ENCODE measurements around the gene MUC13. TPM values are rescaled to one million over a fixed set of nuclear protein-coding genes. Genes with fewer than 3 reads are reported as not detected.
"Not testable (repeated sequence)": the region's sequence is repeated elsewhere in the genome, so short reads cannot be mapped to it uniquely, and the experiment has no call there.

MUC13 gene
- total RNA-seq, 1 donor from 2014 or later = not detected

DNA sequence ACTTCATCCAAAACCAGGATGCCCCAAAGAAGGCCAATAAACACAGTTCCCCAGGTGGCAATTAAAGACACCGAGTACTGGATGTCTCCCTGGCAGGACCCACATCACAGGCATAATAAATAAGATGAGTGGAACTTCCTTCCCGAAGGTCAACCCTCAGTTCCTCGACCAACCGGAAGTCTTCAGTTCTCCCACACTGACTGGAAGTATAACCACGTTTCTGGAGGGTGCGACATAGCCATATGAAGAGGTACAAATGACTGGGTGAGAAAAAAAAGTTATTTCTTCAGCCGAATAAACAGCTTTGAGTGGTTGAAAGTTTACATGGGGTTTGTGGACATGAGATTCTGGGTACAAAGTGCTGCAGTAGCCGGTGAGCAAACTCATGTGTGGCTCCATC lies 34.6 kb upstream of the MUC13 start:
- H3K27me3 ChIP-seq (ENCODE audit: control insufficient read depth in 3 of 3, insufficient read depth in 3 of 3, low read length in 3 of 3) = no peaks in the 10 kb centered on the region
- no peak overlapping the region for H3K9ac ChIP-seq (ENCODE audit: low read depth in 1 of 3, low read length in 3 of 3)
- no peaks in the 10 kb centered on the region for H3K9me3 ChIP-seq (ENCODE audit: control insufficient read depth in 3 of 3, low read length in 3 of 3)
- H3K27ac ChIP-seq (ENCODE audit: low read depth, low read length) = no peak overlapping the region
- peaks cover 0 to 5% (median 0%) of the 10 kb centered on the region in 3 donors for H3K4me1 ChIP-seq (ENCODE audit: control insufficient read depth in 3 of 3, insufficient read depth in 3 of 3, low read length in 3 of 3)
- no peak overlapping the region for H3K4me3 ChIP-seq (ENCODE audit: low read length in 3 of 3)
- H3K36me3 ChIP-seq (ENCODE audit: control insufficient read depth in 3 of 3, insufficient read depth in 3 of 3, low read length in 3 of 3) = peaks cover 25 to 38% (median 30%) of the 10 kb centered on the region in 3 donors

DNA sequence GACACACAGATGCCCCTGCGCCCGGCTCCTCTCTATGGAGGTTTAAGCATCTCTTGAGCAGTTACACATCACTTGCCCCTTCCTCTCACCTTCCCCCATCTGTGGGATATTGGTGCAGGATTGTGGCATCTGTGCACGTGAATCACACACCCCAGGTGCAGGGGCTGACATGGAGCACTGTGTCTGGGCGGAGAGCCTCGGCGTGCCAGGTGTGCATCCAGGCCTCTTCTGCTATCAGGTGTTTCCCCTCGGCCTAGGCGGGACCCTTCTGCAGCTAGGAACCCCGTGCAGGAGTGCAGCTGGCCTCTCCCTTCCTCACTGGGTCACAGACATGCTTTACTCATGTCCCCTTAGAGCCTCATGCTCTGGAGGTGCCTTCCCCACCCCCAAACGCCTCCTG lies 33.4 kb upstream of the MUC13 start:
- Histone ChIP-seq H3K4me1 (ENCODE audit: control insufficient read depth in 3 of 3, insufficient read depth in 3 of 3, low read length in 3 of 3) (peaks cover 0 to 5% (median 0%) of the 10 kb centered on the region in 3 donors), H3K27ac (ENCODE audit: low read depth, low read length) (no peak overlapping the region), H3K9me3 (ENCODE audit: control insufficient read depth in 3 of 3, low read length in 3 of 3) (no peaks in the 10 kb centered on the region), H3K9ac (ENCODE audit: low read depth in 1 of 3, low read length in 3 of 3) (no peak overlapping the region), H3K4me3 (ENCODE audit: low read length in 3 of 3) (no peak overlapping the region), H3K36me3 (ENCODE audit: control insufficient read depth in 3 of 3, insufficient read depth in 3 of 3, low read length in 3 of 3) (peaks cover 21 to 32% (median 30%) of the 10 kb centered on the region in 3 donors), H3K27me3 (ENCODE audit: control insufficient read depth in 3 of 3, insufficient read depth in 3 of 3, low read length in 3 of 3) (no peaks in the 10 kb centered on the region)

DNA sequence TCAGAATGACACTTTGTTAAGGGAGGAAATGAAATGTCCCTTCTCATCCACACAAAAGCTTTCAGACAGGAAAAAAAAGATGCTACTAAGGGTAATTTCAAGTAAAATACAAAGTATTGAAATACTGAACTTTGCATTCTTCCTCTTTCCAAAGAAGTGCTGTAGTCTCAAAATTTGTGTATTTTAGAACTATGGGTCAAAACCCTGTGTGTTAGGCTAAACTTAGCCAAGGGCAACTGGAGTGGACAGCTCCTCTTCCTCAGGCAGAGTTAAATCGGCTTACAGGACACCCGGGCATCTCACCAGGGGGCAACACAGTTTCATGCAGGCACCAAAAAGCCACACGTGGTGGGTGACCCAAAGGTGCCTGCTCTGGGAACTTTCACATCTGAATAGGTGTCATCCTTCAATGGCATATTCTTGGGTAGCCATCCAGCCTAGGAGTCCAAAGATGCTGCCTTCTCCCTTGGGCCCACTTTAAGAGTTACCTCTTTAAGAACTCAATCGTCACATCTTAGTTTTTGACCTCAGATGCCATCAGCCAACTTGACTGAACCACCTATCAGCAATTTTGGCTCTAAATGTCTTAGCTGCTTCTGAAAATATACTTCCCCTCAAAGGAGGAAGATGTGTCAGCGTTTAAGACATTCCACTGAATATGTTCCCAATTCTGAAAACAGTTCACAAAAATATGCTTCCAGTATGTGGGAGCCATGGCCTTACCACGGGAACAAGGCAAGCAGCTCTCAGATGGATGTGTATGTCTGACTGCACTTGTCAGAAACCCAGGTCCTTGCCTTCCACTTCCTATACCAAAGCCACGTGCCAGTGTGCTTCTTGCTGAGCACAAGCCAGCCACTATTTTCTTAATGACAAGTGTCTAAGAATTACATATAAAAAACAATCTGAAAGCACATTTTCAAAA lies 32.2 kb upstream of the MUC13 start:
- Histone ChIP-seq H3K36me3 (ENCODE audit: control insufficient read depth in 3 of 3, insufficient read depth in 3 of 3, low read length in 3 of 3) (peaks cover 13 to 25% (median 21%) of the 10 kb centered on the region in 3 donors), H3K4me1 (ENCODE audit: control insufficient read depth in 3 of 3, insufficient read depth in 3 of 3, low read length in 3 of 3) (peaks cover 0 to 5% (median 0%) of the 10 kb centered on the region in 3 donors), H3K9ac (ENCODE audit: low read depth in 1 of 3, low read length in 3 of 3) (no peak overlapping the region), H3K9me3 (ENCODE audit: control insufficient read depth in 3 of 3, low read length in 3 of 3) (no peaks in the 10 kb centered on the region), H3K27ac (ENCODE audit: low read depth, low read length) (no peak overlapping the region), H3K4me3 (ENCODE audit: low read length in 3 of 3) (no peak overlapping the region), H3K27me3 (ENCODE audit: control insufficient read depth in 3 of 3, insufficient read depth in 3 of 3, low read length in 3 of 3) (no peaks in the 10 kb centered on the region)

- peaks cover 0 to 5% (median 0%) of the 10 kb centered on the region in 3 donors for H3K4me1 ChIP-seq (ENCODE audit: control insufficient read depth in 3 of 3, insufficient read depth in 3 of 3, low read length in 3 of 3)
- no peak overlapping the region for H3K27ac ChIP-seq (ENCODE audit: low read depth, low read length)
Observed at GRCh38 chr3:124965413-124965812, 30.9 kb upstream of the MUC13 start.

GRCh38 chr3:124964387-124964786 lies 29.8 kb upstream of the MUC13 start:
- H3K36me3 ChIP-seq (ENCODE audit: control insufficient read depth in 3 of 3, insufficient read depth in 3 of 3, low read length in 3 of 3) = peaks cover 0 to 13% (median 8%) of the 10 kb centered on the region in 3 donors
- H3K4me1 ChIP-seq (ENCODE audit: control insufficient read depth in 3 of 3, insufficient read depth in 3 of 3, low read length in 3 of 3) = peaks cover 0 to 5% (median 0%) of the 10 kb centered on the region in 3 donors
- no peaks in the 10 kb centered on the region for H3K27me3 ChIP-seq (ENCODE audit: control insufficient read depth in 3 of 3, insufficient read depth in 3 of 3, low read length in 3 of 3)
- H3K9ac ChIP-seq (ENCODE audit: low read depth in 1 of 3, low read length in 3 of 3) = no peak overlapping the region
- no peak overlapping the region for H3K4me3 ChIP-seq (ENCODE audit: low read length in 3 of 3)
- no peaks in the 10 kb centered on the region for H3K9me3 ChIP-seq (ENCODE audit: control insufficient read depth in 3 of 3, low read length in 3 of 3)
- H3K27ac ChIP-seq (ENCODE audit: low read depth, low read length) = no peak overlapping the region

More at GRCh38 chr3:124965413-124965812, 30.9 kb upstream of the MUC13 start:
- no peak overlapping the region for H3K4me3 ChIP-seq (ENCODE audit: low read length in 3 of 3)
- H3K9me3 ChIP-seq (ENCODE audit: control insufficient read depth in 3 of 3, low read length in 3 of 3) = no peaks in the 10 kb centered on the region
- no peaks in the 10 kb centered on the region for H3K27me3 ChIP-seq (ENCODE audit: control insufficient read depth in 3 of 3, insufficient read depth in 3 of 3, low read length in 3 of 3)
- peaks cover 7 to 23% (median 14%) of the 10 kb centered on the region in 3 donors for H3K36me3 ChIP-seq (ENCODE audit: control insufficient read depth in 3 of 3, insufficient read depth in 3 of 3, low read length in 3 of 3)
- H3K9ac ChIP-seq (ENCODE audit: low read depth in 1 of 3, low read length in 3 of 3) = no peak overlapping the region

- no peak overlapping the region for H3K9ac ChIP-seq (ENCODE audit: low read depth in 1 of 3, low read length in 3 of 3)
- peaks cover 0 to 5% (median 0%) of the 10 kb centered on the region in 3 donors for H3K4me1 ChIP-seq (ENCODE audit: control insufficient read depth in 3 of 3, insufficient read depth in 3 of 3, low read length in 3 of 3)
- H3K36me3 ChIP-seq (ENCODE audit: control insufficient read depth in 3 of 3, insufficient read depth in 3 of 3, low read length in 3 of 3) = peaks cover 0 to 7% (median 3%) of the 10 kb centered on the region in 3 donors
- H3K27ac ChIP-seq (ENCODE audit: low read depth, low read length) = no peak overlapping the region
- no peak overlapping the region for H3K4me3 ChIP-seq (ENCODE audit: low read length in 3 of 3)
- H3K9me3 ChIP-seq (ENCODE audit: control insufficient read depth in 3 of 3, low read length in 3 of 3) = no peaks in the 10 kb centered on the region
- H3K27me3 ChIP-seq (ENCODE audit: control insufficient read depth in 3 of 3, insufficient read depth in 3 of 3, low read length in 3 of 3) = no peaks in the 10 kb centered on the region
Observed at GRCh38 chr3:124963755-124964154, 29.2 kb upstream of the MUC13 start.

DNA sequence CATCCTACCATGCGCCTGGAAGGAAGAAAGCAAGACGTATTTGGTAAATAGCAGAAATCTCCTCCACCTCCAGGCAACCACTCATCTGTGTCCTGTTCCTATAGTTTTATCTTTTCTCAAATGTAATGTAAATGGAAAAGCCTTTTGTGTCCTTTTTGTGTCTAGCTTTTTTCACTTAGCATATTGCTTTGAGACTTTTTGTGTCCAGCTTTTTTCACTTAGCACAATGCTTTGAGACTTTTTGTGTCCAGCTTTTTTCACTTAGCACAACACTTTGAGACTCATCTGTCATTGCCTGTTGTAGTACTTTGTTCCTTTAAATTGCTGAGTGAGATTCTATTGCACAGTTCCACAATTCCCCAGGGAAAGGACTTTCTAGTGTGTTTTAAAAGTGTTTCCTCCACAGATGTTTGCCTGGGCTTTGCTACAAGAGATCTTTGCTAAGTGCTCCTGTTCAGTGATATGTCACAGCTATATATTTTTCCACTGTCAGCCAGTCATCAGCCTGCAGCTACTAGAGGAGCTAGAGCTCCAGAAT lies 27.9 kb upstream of the MUC13 start:
- H3K27me3 ChIP-seq (ENCODE audit: control insufficient read depth in 3 of 3, insufficient read depth in 3 of 3, low read length in 3 of 3) = no peaks in the 10 kb centered on the region
- H3K9ac ChIP-seq (ENCODE audit: low read depth in 1 of 3, low read length in 3 of 3) = no peak overlapping the region
- H3K9me3 ChIP-seq (ENCODE audit: control insufficient read depth in 3 of 3, low read length in 3 of 3) = no peaks in the 10 kb centered on the region
- no peak overlapping the region for H3K27ac ChIP-seq (ENCODE audit: low read depth, low read length)
- H3K4me1 ChIP-seq (ENCODE audit: control insufficient read depth in 3 of 3, insufficient read depth in 3 of 3, low read length in 3 of 3) = peaks cover 0 to 3% (median 0%) of the 10 kb centered on the region in 3 donors
- H3K4me3 ChIP-seq (ENCODE audit: low read length in 3 of 3) = no peak overlapping the region
- H3K36me3 ChIP-seq (ENCODE audit: control insufficient read depth in 3 of 3, insufficient read depth in 3 of 3, low read length in 3 of 3) = no peaks in the 10 kb centered on the region

DNA sequence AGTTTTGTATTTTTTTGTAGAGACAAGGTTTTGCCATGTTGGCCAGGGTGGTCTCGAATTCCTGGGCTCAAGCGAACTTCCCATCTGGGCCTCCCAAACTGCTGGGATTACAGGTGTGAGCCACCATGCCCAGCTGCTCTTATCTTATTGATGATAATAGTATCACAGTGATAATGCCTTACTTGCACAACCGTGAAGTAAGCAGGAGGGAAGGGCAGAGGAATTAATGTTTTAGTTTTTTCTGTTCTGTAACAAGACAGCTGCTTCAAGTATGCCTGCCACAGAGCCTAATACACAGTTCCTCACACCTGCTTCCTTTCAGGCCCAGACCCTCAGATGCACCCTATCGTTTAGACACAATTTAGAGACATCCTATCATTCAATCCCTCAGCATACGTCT lies 26.1 kb upstream of the MUC13 start:
- Histone ChIP-seq H3K27ac (ENCODE audit: low read depth, low read length) (no peak overlapping the region), H3K4me3 (ENCODE audit: low read length in 3 of 3) (no peak overlapping the region), H3K27me3 (ENCODE audit: control insufficient read depth in 3 of 3, insufficient read depth in 3 of 3, low read length in 3 of 3) (no peaks in the 10 kb centered on the region), H3K9ac (ENCODE audit: low read depth in 1 of 3, low read length in 3 of 3) (no peak overlapping the region), H3K36me3 (ENCODE audit: control insufficient read depth in 3 of 3, insufficient read depth in 3 of 3, low read length in 3 of 3) (no peaks in the 10 kb centered on the region), H3K9me3 (ENCODE audit: control insufficient read depth in 3 of 3, low read length in 3 of 3) (no peaks in the 10 kb centered on the region), H3K4me1 (ENCODE audit: control insufficient read depth in 3 of 3, insufficient read depth in 3 of 3, low read length in 3 of 3) (peaks cover 0 to 3% (median 0%) of the 10 kb centered on the region in 3 donors)

DNA sequence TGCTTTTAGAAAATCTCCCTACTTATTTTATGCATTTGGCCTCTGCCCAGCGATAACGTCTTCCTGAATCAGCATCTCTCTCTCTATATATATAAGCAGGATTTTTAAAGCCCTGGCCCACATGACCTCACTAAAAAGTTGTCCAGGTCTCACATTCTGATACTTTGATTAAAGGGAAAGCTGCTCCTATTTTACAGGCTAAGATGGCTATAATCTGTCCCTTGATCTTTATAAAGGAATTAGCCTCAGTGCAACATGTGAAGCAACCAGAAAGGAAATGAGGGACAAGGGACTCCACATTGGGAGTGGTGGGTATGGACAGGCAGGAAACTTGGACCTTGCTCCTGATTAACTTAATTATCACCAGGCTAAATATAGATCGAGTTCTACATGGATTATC lies 25.6 kb upstream of the MUC13 start:
- Histone ChIP-seq H3K36me3 (ENCODE audit: control insufficient read depth in 3 of 3, insufficient read depth in 3 of 3, low read length in 3 of 3) (no peaks in the 10 kb centered on the region), H3K27ac (ENCODE audit: low read depth, low read length) (no peak overlapping the region), H3K4me3 (ENCODE audit: low read length in 3 of 3) (no peak overlapping the region), H3K27me3 (ENCODE audit: control insufficient read depth in 3 of 3, insufficient read depth in 3 of 3, low read length in 3 of 3) (no peaks in the 10 kb centered on the region), H3K9me3 (ENCODE audit: control insufficient read depth in 3 of 3, low read length in 3 of 3) (no peaks in the 10 kb centered on the region), H3K9ac (ENCODE audit: low read depth in 1 of 3, low read length in 3 of 3) (no peak overlapping the region), H3K4me1 (ENCODE audit: control insufficient read depth in 3 of 3, insufficient read depth in 3 of 3, low read length in 3 of 3) (peaks cover 0 to 3% (median 0%) of the 10 kb centered on the region in 3 donors)

GRCh38 chr3:124957951-124958350 lies 23.4 kb upstream of the MUC13 start:
- not testable (repeated sequence) for H3K4me1 ChIP-seq (ENCODE audit: control insufficient read depth in 3 of 3, insufficient read depth in 3 of 3, low read length in 3 of 3); H3K27me3 ChIP-seq (ENCODE audit: control insufficient read depth in 3 of 3, insufficient read depth in 3 of 3, low read length in 3 of 3); H3K27ac ChIP-seq (ENCODE audit: low read depth, low read length); H3K4me3 ChIP-seq (ENCODE audit: low read length in 3 of 3); H3K9me3 ChIP-seq (ENCODE audit: control insufficient read depth in 3 of 3, low read length in 3 of 3); H3K36me3 ChIP-seq (ENCODE audit: control insufficient read depth in 3 of 3, insufficient read depth in 3 of 3, low read length in 3 of 3); H3K9ac ChIP-seq (ENCODE audit: low read depth in 1 of 3, low read length in 3 of 3)

Data from skeletal muscle tissue (tissue), 4 donors.